SK-N-SH (cell line): ENCODE measurements around the gene NELFA. TPM values are rescaled to one million over a fixed set of nuclear protein-coding genes. Genes with fewer than 3 reads are reported as not detected.

Source experiments
- CTCF ChIA-PET: fragments of 300-600, 350-600 bp; formaldehyde crosslinking; extraction: SDS; loops from one replicate; lab custom pipeline; 2021; lab: Yijun Ruan, JAX
- POLR2A ChIA-PET: fragments of 350-600 bp; sonication (Branson Sonifier 250); formaldehyde crosslinking; extraction: SDS; loops from one replicate; lab custom pipeline; 2020; ENCODE audit warnings: antibody characterized with exemption, inconsistent platforms; lab: Yijun Ruan, JAX
- DNase-seq: peaks from one replicate; pipeline ENCODE4 v3.0.0; 2012
- H2AFZ ChIP-seq: fragments of 200-600 bp; sonication (generic); 2 replicates; pipeline ENCODE4 v1.8.1; 2016; ENCODE audit warnings: antibody characterized with exemption, mild to moderate bottlenecking, low read depth
- H3F3A ChIP-seq: fragments of 200-600 bp; sonication (generic); replicated peaks from 2 replicates; pipeline ENCODE3; 2016; ENCODE audit warnings: antibody characterized with exemption, mild to moderate bottlenecking; ENCODE audit not compliant: insufficient read depth
- H3K27ac ChIP-seq, 2 experiments: fragments of 200-500 bp in 1 of 2; fragments of 200-600 bp in 1 of 2; sonication (Bioruptor generic) in 1 of 2; sonication (generic), shearing (Covaris generic) in 1 of 2; 2 replicates each; pipeline versions ENCODE4 v1.5.1 to v1.6.1; 2014 to 2016; ENCODE audit warnings: low read depth in 2 of 2, inconsistent platforms in 1 of 2, low read length in 1 of 2, mild to moderate bottlenecking in 1 of 2, mixed read lengths in 1 of 2
- H3K27me3 ChIP-seq: fragments of 200-600 bp; sonication (generic), shearing (Covaris generic); 2 replicates; pipeline ENCODE4 v1.6.1; 2016; ENCODE audit warnings: mixed run types; ENCODE audit not compliant: insufficient read depth
- H3K36me3 ChIP-seq, 2 experiments: fragments of 200-500 bp in 1 of 2; fragments of 200-600 bp in 1 of 2; sonication (Bioruptor generic) in 1 of 2; sonication (generic) in 1 of 2; replicated peaks in 1 of 2; 2 replicates each; pipeline versions ENCODE3 to v1.5.1; 2014 to 2016; ENCODE audit warnings: low read length in 1 of 2, mild to moderate bottlenecking in 1 of 2; ENCODE audit not compliant: insufficient read depth in 2 of 2, control insufficient read depth in 1 of 2
- H3K4me1 ChIP-seq, 2 experiments: fragments of 200-500 bp in 1 of 2; fragments of 200-600 bp in 1 of 2; sonication (Bioruptor generic) in 1 of 2; sonication (generic), shearing (Covaris generic) in 1 of 2; 2 replicates each; pipeline versions ENCODE4 v1.5.1 to v1.6.1; 2014 to 2016; ENCODE audit warnings: low read depth in 1 of 2, low read length in 1 of 2, mixed run types in 1 of 2; ENCODE audit not compliant: insufficient read depth in 2 of 2, control insufficient read depth in 1 of 2
- H3K4me2 ChIP-seq: fragments of 200-600 bp; sonication (generic), shearing (Covaris generic); 2 replicates; pipeline ENCODE4 v1.6.1; 2017; ENCODE audit warnings: mixed run types
- H3K4me3 ChIP-seq, 2 experiments: fragments of 200-500 bp in 1 of 2; fragments of 200-600 bp in 1 of 2; sonication (Bioruptor generic) in 1 of 2; sonication (generic), shearing (Covaris generic) in 1 of 2; 2 replicates each; pipeline versions ENCODE4 v1.5.1 to v1.8.1; 2014 to 2016; ENCODE audit warnings: low read depth in 2 of 2, inconsistent platforms in 1 of 2, low read length in 1 of 2, mild to moderate bottlenecking in 1 of 2, mixed read lengths in 1 of 2, moderate library complexity in 1 of 2
- H3K79me2 ChIP-seq: fragments of 200-600 bp; sonication (generic); 2 replicates; pipeline ENCODE4 v1.8.1; 2017; ENCODE audit warnings: mild to moderate bottlenecking; ENCODE audit not compliant: insufficient read depth
- H3K9ac ChIP-seq: fragments of 200-600 bp; sonication (generic); 2 replicates; pipeline ENCODE4 v1.6.1; 2017; ENCODE audit warnings: mixed run types
- H3K9me2 ChIP-seq: fragments of 200-600 bp; sonication (generic); 2 replicates; pipeline ENCODE4 v1.6.1; 2017; ENCODE audit warnings: mixed run types
- H3K9me3 ChIP-seq: fragments of 200-600 bp; sonication (generic); 2 replicates; pipeline ENCODE4 v1.6.1; 2017; ENCODE audit warnings: mixed run types, mild to moderate bottlenecking, moderate library complexity
- H4K20me1 ChIP-seq: fragments of 200-600 bp; sonication (generic); 2 replicates; pipeline ENCODE4 v1.6.1; 2017; ENCODE audit warnings: mild to moderate bottlenecking, mixed run types; ENCODE audit not compliant: insufficient read depth
- CHD2 ChIP-seq: fragments of 150-350 bp; IDR thresholded peaks from 2 replicates; pipeline ENCODE4 v1.6.1; 2018; ENCODE audit warnings: low read length; ENCODE audit not compliant: partially characterized antibody
- FOXJ3 ChIP-seq: sonication (generic); formaldehyde crosslinking; IDR thresholded peaks from 2 replicates; pipeline ENCODE4 v1.5.1; 2020; ENCODE audit warnings: mild to moderate bottlenecking, missing genetic modification reagents
- FOXM1 ChIP-seq: IDR thresholded peaks from 2 replicates; pipeline ENCODE4 v1.4.0; 2012; ENCODE audit warnings: low read depth, mild to moderate bottlenecking
- GABPA ChIP-seq: IDR thresholded peaks from 2 replicates; pipeline ENCODE4 v1.4.0; 2012; ENCODE audit warnings: low read depth, mild to moderate bottlenecking
- GATA2 ChIP-seq: sonication (generic); formaldehyde crosslinking; IDR thresholded peaks from 2 replicates; pipeline ENCODE4 v1.5.0; 2020; ENCODE audit warnings: mild to moderate bottlenecking, missing genetic modification reagents
- IRF3 ChIP-seq: fragments of 150-350 bp; IDR thresholded peaks from 2 replicates; pipeline ENCODE4 v1.6.1; 2016; ENCODE audit warnings: mild to moderate bottlenecking, low read depth, low read length
- MAX ChIP-seq: IDR thresholded peaks from 2 replicates; pipeline ENCODE4 v1.4.0; 2012; ENCODE audit warnings: low read depth
- NFIC ChIP-seq: IDR thresholded peaks from 2 replicates; pipeline ENCODE4 v1.4.0; 2012; ENCODE audit warnings: borderline replicate concordance
- NRF1 ChIP-seq: IDR thresholded peaks from 2 replicates; pipeline ENCODE4 v1.6.1; 2012; ENCODE audit warnings: low read depth, mild to moderate bottlenecking, low read length
- POLR2AphosphoS5 ChIP-seq: IDR thresholded peaks from 2 replicates; pipeline ENCODE4 v1.6.1; 2012; ENCODE audit warnings: low read depth, low read length
- RAD21 ChIP-seq: IDR thresholded peaks from 2 replicates; pipeline ENCODE4 v1.6.1; 2012; ENCODE audit warnings: mild to moderate bottlenecking, low read length
- RCOR1 ChIP-seq: fragments of 150-350 bp; IDR thresholded peaks from 2 replicates; pipeline ENCODE4 v1.6.1; 2017; ENCODE audit warnings: antibody characterized with exemption, low read length
- REST ChIP-seq: IDR thresholded peaks from 2 replicates; pipeline ENCODE4 v1.6.1; 2012; ENCODE audit warnings: mild to moderate bottlenecking, low read depth, low read length, moderate library complexity
- RFX5 ChIP-seq: IDR thresholded peaks from 2 replicates; pipeline ENCODE4 v1.6.1; 2012; ENCODE audit warnings: mild to moderate bottlenecking, improper control_type of control experiment, low read length
- RXRA ChIP-seq: IDR thresholded peaks from 2 replicates; pipeline ENCODE4 v1.4.0; 2012; ENCODE audit warnings: low read depth, mild to moderate bottlenecking, borderline replicate concordance
- SMC3 ChIP-seq: IDR thresholded peaks from 2 replicates; pipeline ENCODE4 v1.6.1; 2012; ENCODE audit warnings: low read depth, low read length, improper control_type of control experiment
- TEAD4 ChIP-seq: IDR thresholded peaks from 2 replicates; pipeline ENCODE4 v1.4.0; 2012; ENCODE audit warnings: mild to moderate bottlenecking, borderline replicate concordance; ENCODE audit not compliant: insufficient read depth
- USF1 ChIP-seq: IDR thresholded peaks from 2 replicates; pipeline ENCODE4 v1.4.0; 2012; ENCODE audit warnings: low read depth, borderline replicate concordance
- USF2 ChIP-seq: fragments of 150-350 bp; IDR thresholded peaks from 2 replicates; pipeline ENCODE4 v1.6.1; 2017; ENCODE audit warnings: antibody characterized with exemption, low read length, low read depth, borderline replicate concordance
- WGBS: methylation state at CpG from one replicate; pipeline ENCODE4 v1.1.6; 2017; ENCODE audit warnings: low lambda C conversion rate; 5-methylcytosine and 5-hydroxymethylcytosine counted together
- polyA plus RNA-seq, 3 experiments: library from polyadenylated mRNA; depleted of rRNA; stranded (reverse); fragments of >200 nt; gene quantifications; 2 replicates each; pipeline ENCODE4 v1.2.3, GENCODE V29; 2012

Gene NELFA
- polyA plus RNA-seq, 1 of the 3 experiments (the other 2 are of a cell fraction): 26.8 TPM

- 97% methylated on average over 8 of the region's 8 CpGs for WGBS
- H2AFZ ChIP-seq: no peak overlapping the region
- peaks cover 10% of the 10 kb centered on the region for H3F3A ChIP-seq
- H3K36me3 ChIP-seq: peaks cover 27 to 64% of the 10 kb centered on the region in 2 experiments
- TF ChIP-seq TEAD4: no peak
- TF ChIP-seq RFX5: no peak
- no peak for TF ChIP-seq RXRA
- TF ChIP-seq RCOR1: no peak
- no peak for TF ChIP-seq GATA2
- TF ChIP-seq NFIC: no peak
- no peak for TF ChIP-seq REST
- TF ChIP-seq MAX: no peak
- TF ChIP-seq FOXM1: no peak
- TF ChIP-seq RAD21: no peak
- TF ChIP-seq IRF3: no peak
- TF ChIP-seq NRF1: no peak
- TF ChIP-seq GABPA: no peak
- no peak for TF ChIP-seq SMC3
- no peak for TF ChIP-seq CHD2
- no peak for TF ChIP-seq POLR2AphosphoS5
- TF ChIP-seq USF2: no peak
- no peak for TF ChIP-seq FOXJ3 (CRISPR knock-in tag)
- no peak for TF ChIP-seq USF1
- no peaks in the 10 kb centered on the region for H3K9me2 ChIP-seq
- peaks cover 17% of the 10 kb centered on the region for H3K79me2 ChIP-seq
- no peak overlapping the region for H3K9ac ChIP-seq
- H3K27ac ChIP-seq: no peak overlapping the region
- ChIA-PET POLR2A (no interaction called here), CTCF (interaction anchor here (1.0 to 1.5 kb wide), 3 partner anchors 9 to 11 kb away, joined by 3 to 4 read pairs (median 3); no protein-coding TSS in a partner anchor)
- no peaks in the 10 kb centered on the region for H3K27me3 ChIP-seq
- no peak for DNase-seq
- H4K20me1 ChIP-seq: no peaks in the 10 kb centered on the region
- no peaks in the 10 kb centered on the region for H3K9me3 ChIP-seq
- no peak overlapping the region for H3K4me3 ChIP-seq
- H3K4me2 ChIP-seq: no peak overlapping the region
- no peaks in the 10 kb centered on the region for H3K4me1 ChIP-seq
These were observed 33.9 kb downstream of the NELFA start for GRCh38 chr4:1974840-1975239.
